K562 (cell line): ENCODE measurements around the gene ZNF277. TPM values are rescaled to one million over a fixed set of nuclear protein-coding genes. Genes with fewer than 3 reads are reported as not detected.

Experiments used
- ATAC-seq: fragments of 200-7000 bp; cut with Tn5 transposase; 3 replicates; pipeline ENCODE4 v1.9.1; 2020; ENCODE audit warnings: moderate library complexity
- BruUV-seq: library from RNA; stranded (reverse); fragments of 400-500 nt; replicated peaks from 2 replicates; lab custom pipeline; 2021; lab: Mats Ljungman, UMichigan
- CTCF ChIA-PET: fragments of 300-600 bp; formaldehyde crosslinking; extraction: SDS; loops from one replicate; lab custom pipeline; 2021; ENCODE audit warnings: low intra/inter-chr PET ratio; lab: Yijun Ruan, JAX
- POLR2A ChIA-PET: fragments of 300-600, 350-650 bp; sonication (Branson Sonifier 250); formaldehyde crosslinking; extraction: SDS; loops from one replicate; lab custom pipeline; 2021; ENCODE audit warnings: antibody characterized with exemption, inconsistent platforms; lab: Yijun Ruan, JAX
- DNase-seq, 4 experiments: peaks; one replicate each; pipeline versions ENCODE4 v3.0.0 to v3.0.0-alpha.2; 2011 to 2018; ENCODE audit warnings: low spot score in 3 of 4, mixed read lengths in 3 of 4; ENCODE audit errors: extremely low read depth in 1 of 4
- FAIRE-seq: peaks from 2 replicates; lab custom pipeline; 2011; peaks lifted over from hg19 to GRCh38; lab: Jason Lieb, UNC
- H2AFZ ChIP-seq: 2 replicates; pipeline ENCODE4 v1.6.0; 2011; ENCODE audit warnings: low read depth, low read length, control low read depth, inconsistent platforms
- H3K27ac ChIP-seq: fragments of 200-600 bp; 3 replicates; pipeline ENCODE4 v1.8.0; 2011; ENCODE audit warnings: low read depth, mild to moderate bottlenecking, control low read depth, inconsistent platforms, low read length, moderate library complexity, mixed read lengths; ENCODE audit errors: extremely low read depth
- H3K27me3 ChIP-seq, 2 experiments: fragments of 300-600 bp in 1 of 2; 2 replicates in 1 of 2; 3 replicates in 1 of 2; pipeline versions ENCODE4 v1.6.0 to v1.8.0; 2011; ENCODE audit warnings: inconsistent platforms in 2 of 2, low read length in 2 of 2, mild to moderate bottlenecking in 1 of 2, mixed read lengths in 1 of 2, moderate library complexity in 1 of 2; ENCODE audit not compliant: control insufficient read depth in 2 of 2, insufficient read depth in 2 of 2
- H3K36me3 ChIP-seq: fragments of 300-600 bp; 3 replicates; pipeline ENCODE4 v1.8.0; 2011; ENCODE audit warnings: mild to moderate bottlenecking, low read length, inconsistent platforms; ENCODE audit not compliant: control insufficient read depth, insufficient read depth
- H3K4me1 ChIP-seq, 2 experiments: fragments of 200-600 bp in 1 of 2; replicated peaks in 1 of 2; 2 replicates in 1 of 2; 3 replicates in 1 of 2; pipeline versions ENCODE4 v1.5.1 to v1.8.0; 2011; ENCODE audit warnings: inconsistent platforms in 2 of 2, low read length in 2 of 2, mild to moderate bottlenecking in 1 of 2, mixed read lengths in 1 of 2, moderate library complexity in 1 of 2; ENCODE audit not compliant: control insufficient read depth in 2 of 2, insufficient read depth in 2 of 2
- H3K4me2 ChIP-seq: 2 replicates; pipeline ENCODE4 v1.6.1; 2011; ENCODE audit warnings: low read length, control low read depth, inconsistent platforms, mixed read lengths; ENCODE audit not compliant: insufficient read depth
- H3K4me3 ChIP-seq: fragments of 200-600 bp; sonication (generic), shearing (Covaris generic); 2 replicates; pipeline ENCODE4 v1.5.1; 2016; ENCODE audit warnings: control low read depth, inconsistent platforms
- H3K79me2 ChIP-seq: fragments of 200-600 bp; 3 replicates; pipeline ENCODE4 v1.8.0; 2011; ENCODE audit warnings: low read length, inconsistent platforms; ENCODE audit not compliant: control insufficient read depth, insufficient read depth
- H3K9ac ChIP-seq, 2 experiments: 2 replicates each; pipeline versions ENCODE4 v1.6.0 to v1.6.1; 2011; ENCODE audit warnings: low read depth in 2 of 2, low read length in 2 of 2, control low read depth in 1 of 2, inconsistent platforms in 1 of 2, mild to moderate bottlenecking in 1 of 2, mixed read lengths in 1 of 2; ENCODE audit not compliant: insufficient read depth in 1 of 2
- H3K9me1 ChIP-seq: one replicate; pipeline ENCODE4 v1.6.0; 2011; ENCODE audit warnings: inconsistent platforms, mild to moderate bottlenecking, low read length, moderate library complexity; ENCODE audit not compliant: control insufficient read depth, insufficient read depth
- H3K9me3 ChIP-seq: replicated peaks from 2 replicates; pipeline ENCODE4 v1.5.1; 2011; ENCODE audit warnings: low read depth, low read length, inconsistent platforms; ENCODE audit not compliant: control insufficient read depth, insufficient read depth
- H4K20me1 ChIP-seq: replicated peaks from 2 replicates; pipeline ENCODE4 v1.6.1; 2011; ENCODE audit warnings: low read length, inconsistent platforms, mixed read lengths; ENCODE audit not compliant: control insufficient read depth, insufficient read depth
- CSDE1 ChIP-seq, 2 experiments: fragments of 450-650 bp; IDR thresholded peaks; 2 replicates each; pipeline ENCODE4 v1.6.1; 2016; ENCODE audit warnings: mild to moderate bottlenecking in 1 of 2
- ZNF277 ChIP-seq: fragments of 250-450 bp; sonication (Bioruptor Pico); IDR thresholded peaks from 2 replicates; pipeline ENCODE4 v1.8.0; 2022; ENCODE audit warnings: inconsistent platforms, mild to moderate bottlenecking, moderate library complexity, borderline replicate concordance
- WGBS: fragments of 100-300 bp; shearing (Covaris generic); methylation state at CpG from one replicate; pipeline ENCODE4 v1.1.6; 2016; ENCODE audit warnings: low coverage, mixed read lengths; ENCODE audit not compliant: insufficient coverage; ENCODE audit errors: missing lambda C conversion rate; 5-methylcytosine and 5-hydroxymethylcytosine counted together
- in situ Hi-C: fragments of 300-500 bp; cut with MboI; formaldehyde crosslinking; loops from 4 replicates; pipeline ENCODE4 v1.15.0; 2018; ENCODE audit warnings: inconsistent platforms, mixed read lengths
- intact Hi-C: fragments of 100-400 bp; cut with micrococcal nuclease; formaldehyde crosslinking; loops from 2 replicates; pipeline ENCODE4 v1.14.2; 2022
- polyA plus RNA-seq, 8 experiments: library from polyadenylated mRNA; depleted of rRNA in 4 of 8; stranded (reverse) in 5 of 8; unstranded in 3 of 8; fragments of >200 nt; fragmentation: Nextera tagmentation in 2 of 8; fragmentation: Illumina TruSeq in 1 of 8; extraction: Ambion mirVana in 2 of 8; extraction: Trizol in 1 of 8; gene quantifications; 2 replicates each; pipeline versions ENCODE4 v1.2.1 to v1.2.3, GENCODE V29; 2011 to 2014; ENCODE audit warnings: inconsistent platforms in 1 of 8, missing spikeins in 1 of 8
- total RNA-seq, 7 experiments: library from RNA; depleted of rRNA in 6 of 7; stranded (reverse); fragments of >200 nt in 6 of 7; fragmentation: Illumina TruSeq in 2 of 7; extraction: Trizol in 2 of 7; gene quantifications; 2 replicates each; pipeline versions ENCODE4 v1.2.1 to v1.2.3, GENCODE V29; 2011 to 2021; ENCODE audit warnings: low replicate concordance in 1 of 7

The ZNF277 gene
- total and polyA plus RNA-seq, 9 of the 15 experiments (the other 6 are each of a cell fraction or from before 2014, with no cell fraction given), result 18.8 to 33.5 (median 27.7) TPM

- Histone ChIP-seq H3K27me3 (peaks cover 0 to 5% of the 10 kb centered on the region in 2 experiments; a peak in 1 of 5 replicates), H3K27ac (no peak overlapping the region), H3K4me1 (no peaks in the 10 kb centered on the region), H3K4me3 (no peak overlapping the region), H4K20me1 (no peaks in the 10 kb centered on the region), H3K9ac (no peak overlapping the region), H2AFZ (no peak overlapping the region), H3K79me2 (no peaks in the 10 kb centered on the region), H3K36me3 (no peaks in the 10 kb centered on the region), H3K4me2 (no peak overlapping the region), H3K9me3 (no peaks in the 10 kb centered on the region), H3K9me1 (no peaks in the 10 kb centered on the region)
- CTCF ChIA-PET, result no interaction called here
- intact Hi-C loops, result no loop called here
- FAIRE-seq (no peak), DNase-seq (no peak), ATAC-seq (no peak)
- in situ Hi-C loops, result no loop called here
- POLR2A ChIA-PET, result no interaction called here
- no peak for TF ChIP-seq CSDE1 (IDR thresholded peaks at IDR 0.05)
- TF ChIP-seq ZNF277 (CRISPR knock-in tag), result 0 out of 2 replicates have a peak, but pooled peaks have one; percentile 33
- no TSS peak for BruUV-seq
- 0% methylated on average over 2 of the region's 2 CpGs for WGBS
Measured at GRCh38 chr7:112162142-112162766, 44.2 kb upstream of the ZNF277 start.
